GM18505 (cell line): ENCODE measurements around the gene TCF7L2.
A peak's percentile ranks its signal among the peaks of the same experiment; 100 is the strongest.

Experiments
- ATAC-seq: cut with Tn5 transposase; IDR thresholded peaks from one replicate; pipeline ENCODE4 v1.9.1; 2021; ENCODE audit not compliant: unreplicated experiment
- POLR2A ChIP-seq: IDR thresholded peaks from 4 replicates; pipeline ENCODE4 v1.6.1; 2011; ENCODE audit warnings: borderline replicate concordance; ENCODE audit not compliant: insufficient read depth, insufficient read length; ENCODE audit errors: extremely low read depth

Gene TCF7L2

GRCh38 chr10:113073549-113074189 is 123.6 kb downstream of the TCF7L2 start:
- no peak for TF ChIP-seq POLR2A
- no peak for ATAC-seq

GRCh38 chr10:113076949-113077348 is 126.9 kb downstream of the TCF7L2 start:
- ATAC-seq, result no peak
- no peak for TF ChIP-seq POLR2A

GRCh38 chr10:113078282-113078907 is 128.3 kb downstream of the TCF7L2 start:
- TF ChIP-seq POLR2A, result no peak

GRCh38 chr10:113080061-113080924 is 130.2 kb downstream of the TCF7L2 start:
- TF ChIP-seq POLR2A, result no peak
- no peak for ATAC-seq

More at GRCh38 chr10:113078282-113078907, 128.3 kb downstream of the TCF7L2 start:
- ATAC-seq, result no peak

- TF ChIP-seq POLR2A, result no peak
- no peak for ATAC-seq
Observed at GRCh38 chr10:113080925-113081229, 130.8 kb downstream of the TCF7L2 start.

- no peak for ATAC-seq
- TF ChIP-seq POLR2A, result no peak
Observed at GRCh38 chr10:113084031-113084430, 134.0 kb downstream of the TCF7L2 start.

- ATAC-seq, result no peak
- no peak for TF ChIP-seq POLR2A
Observed at GRCh38 chr10:113085776-113086175, 135.7 kb downstream of the TCF7L2 start.

- TF ChIP-seq POLR2A, result no peak
- ATAC-seq, result no peak
Observed at GRCh38 chr10:113086282-113086681, 136.2 kb downstream of the TCF7L2 start.

GRCh38 chr10:113087165-113088029 is 137.3 kb downstream of the TCF7L2 start:
- no peak for ATAC-seq
- no peak for TF ChIP-seq POLR2A

- TF ChIP-seq POLR2A, result no peak
- ATAC-seq, result no peak
Observed at GRCh38 chr10:113088194-113088593, 138.1 kb downstream of the TCF7L2 start.

GRCh38 chr10:113089551-113089950 is 139.5 kb downstream of the TCF7L2 start:
- no peak for ATAC-seq
- no peak for TF ChIP-seq POLR2A

- no peak for TF ChIP-seq POLR2A
Observed at GRCh38 chr10:113091920-113092319, 141.9 kb downstream of the TCF7L2 start.

GRCh38 chr10:113093188-113094113 is 143.4 kb downstream of the TCF7L2 start:
- peak; percentile 47 for ATAC-seq
- no peak for TF ChIP-seq POLR2A

More at GRCh38 chr10:113091920-113092319, 141.9 kb downstream of the TCF7L2 start:
- ATAC-seq, result no peak

GRCh38 chr10:113094114-113094486 is 144.1 kb downstream of the TCF7L2 start:
- peak; percentile 78 for ATAC-seq
- no peak for TF ChIP-seq POLR2A
